ENCODE measurements around the gene LRRN3.

LRRN3 gene

GRCh38 chr7:111075498-111075897, 15.4 kb upstream of the LRRN3 start:
- Histone ChIP-seq H3K4me3 (ENCODE audit: insufficient read depth, low read depth, low read length) (no peak overlapping the region), H3K27me3 (ENCODE audit: control insufficient read depth, insufficient read depth, low read length, poor library complexity, severe bottlenecking) (no peaks in the 10 kb centered on the region), H3K36me3 (ENCODE audit: control insufficient read depth, insufficient read depth, low read length) (no peaks in the 10 kb centered on the region), H3K4me1 (ENCODE audit: control insufficient read depth, insufficient read depth, low read length) (peaks cover 5% of the 10 kb centered on the region), H3K27ac (ENCODE audit: insufficient read depth, low read depth, low read length, poor library complexity, severe bottlenecking) (no peak overlapping the region), H3K9me3 (ENCODE audit: control insufficient read depth, low read length) (no peaks in the 10 kb centered on the region)
- 88 to 92% methylated on average over 4 to 5 of the region's 5 CpGs for WGBS, 2 experiments

DNA sequence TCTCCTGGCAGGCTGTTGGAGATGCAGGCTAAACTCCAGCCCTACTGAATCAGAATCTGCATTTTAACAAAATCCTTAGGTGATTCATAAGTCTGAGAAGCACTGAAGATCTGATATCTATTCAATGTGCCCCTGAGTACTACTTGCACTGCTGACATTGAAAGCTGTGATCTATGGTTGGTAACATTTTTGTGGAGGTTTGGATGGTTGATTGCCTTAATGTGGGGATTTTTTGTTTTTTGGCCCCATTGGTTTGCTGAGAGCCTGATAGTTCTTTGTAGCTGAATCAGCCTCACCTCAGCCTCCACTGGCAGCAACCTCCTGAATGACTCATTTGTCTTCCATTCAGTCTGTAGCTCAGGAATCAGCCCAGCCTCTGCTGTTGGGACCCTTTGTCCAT, 14.7 kb upstream of the LRRN3 start:
- H3K4me1 ChIP-seq (ENCODE audit: control insufficient read depth, insufficient read depth, low read length): peaks cover 5% of the 10 kb centered on the region
- H3K27me3 ChIP-seq (ENCODE audit: control insufficient read depth, insufficient read depth, low read length, poor library complexity, severe bottlenecking): no peaks in the 10 kb centered on the region
- H3K4me3 ChIP-seq (ENCODE audit: insufficient read depth, low read depth, low read length): no peak overlapping the region
- no peak overlapping the region for H3K27ac ChIP-seq (ENCODE audit: insufficient read depth, low read depth, low read length, poor library complexity, severe bottlenecking)
- H3K36me3 ChIP-seq (ENCODE audit: control insufficient read depth, insufficient read depth, low read length): no peaks in the 10 kb centered on the region
- H3K9me3 ChIP-seq (ENCODE audit: control insufficient read depth, low read length): no peaks in the 10 kb centered on the region

DNA sequence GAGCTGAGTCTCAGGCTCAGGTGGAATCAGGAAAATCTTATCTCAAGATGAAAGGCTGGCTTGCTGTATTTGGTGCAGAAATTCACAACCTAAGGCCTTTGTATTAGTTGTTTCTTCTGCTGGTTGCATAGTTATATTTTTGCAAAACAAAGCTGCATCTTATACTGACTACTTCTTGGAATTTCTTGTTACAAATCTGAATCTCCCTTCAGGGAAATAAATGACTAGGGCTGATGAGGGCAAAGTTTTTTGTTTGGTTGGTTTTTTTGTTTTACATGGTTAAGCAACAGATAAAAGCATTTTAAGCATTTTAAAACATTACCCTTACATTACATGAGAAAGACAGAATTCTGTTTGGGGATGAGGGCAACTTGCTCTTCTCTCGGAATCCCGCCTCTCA, 13.9 kb upstream of the LRRN3 start:
- peaks cover 10% of the 10 kb centered on the region for H3K4me1 ChIP-seq (ENCODE audit: control insufficient read depth, insufficient read depth, low read length)
- H3K27me3 ChIP-seq (ENCODE audit: control insufficient read depth, insufficient read depth, low read length, poor library complexity, severe bottlenecking): no peaks in the 10 kb centered on the region
- H3K4me3 ChIP-seq (ENCODE audit: insufficient read depth, low read depth, low read length): no peak overlapping the region
- H3K36me3 ChIP-seq (ENCODE audit: control insufficient read depth, insufficient read depth, low read length): no peaks in the 10 kb centered on the region
- WGBS, 2 experiments: 90 to 100% methylated on average over 2 of the region's 2 CpGs
- no peaks in the 10 kb centered on the region for H3K9me3 ChIP-seq (ENCODE audit: control insufficient read depth, low read length)
- no peak overlapping the region for H3K27ac ChIP-seq (ENCODE audit: insufficient read depth, low read depth, low read length, poor library complexity, severe bottlenecking)

DNA sequence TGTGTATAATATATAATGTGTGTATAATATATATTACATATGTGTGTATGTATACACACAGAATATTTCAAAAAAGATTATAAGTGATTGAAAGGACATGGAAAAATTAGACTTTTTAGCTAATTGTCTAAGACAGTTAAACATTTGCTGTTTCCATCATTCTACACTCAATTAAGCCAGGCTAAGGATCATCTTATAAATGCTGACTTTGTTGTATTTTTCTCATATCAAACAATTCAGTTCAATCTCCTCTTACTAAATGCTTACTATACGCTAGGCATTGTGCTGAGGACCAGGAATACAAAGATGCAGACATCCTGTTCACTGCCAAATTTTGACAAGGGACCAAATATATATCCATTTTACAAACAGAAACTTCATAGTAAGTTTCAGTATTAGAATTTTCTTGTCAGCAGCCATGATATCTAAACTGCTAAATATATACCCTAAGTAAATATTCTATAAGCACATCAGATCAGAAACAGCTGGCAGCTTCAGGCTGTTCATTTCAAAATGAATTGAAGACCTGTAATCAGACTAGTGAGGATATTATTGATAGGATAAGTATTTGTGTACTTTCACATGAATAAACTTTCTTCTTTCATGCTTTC, 10.3 kb upstream of the LRRN3 start:
- Histone ChIP-seq H3K4me3 (ENCODE audit: insufficient read depth, low read depth, low read length) (no peak overlapping the region), H3K9me3 (ENCODE audit: control insufficient read depth, low read length) (no peaks in the 10 kb centered on the region), H3K27ac (ENCODE audit: insufficient read depth, low read depth, low read length, poor library complexity, severe bottlenecking) (no peak overlapping the region), H3K4me1 (ENCODE audit: control insufficient read depth, insufficient read depth, low read length) (peaks cover 13% of the 10 kb centered on the region), H3K27me3 (ENCODE audit: control insufficient read depth, insufficient read depth, low read length, poor library complexity, severe bottlenecking) (no peaks in the 10 kb centered on the region), H3K36me3 (ENCODE audit: control insufficient read depth, insufficient read depth, low read length) (no peaks in the 10 kb centered on the region)
- 96 to 97% methylated on average over 1 of the region's 1 CpG for WGBS, 2 experiments

DNA sequence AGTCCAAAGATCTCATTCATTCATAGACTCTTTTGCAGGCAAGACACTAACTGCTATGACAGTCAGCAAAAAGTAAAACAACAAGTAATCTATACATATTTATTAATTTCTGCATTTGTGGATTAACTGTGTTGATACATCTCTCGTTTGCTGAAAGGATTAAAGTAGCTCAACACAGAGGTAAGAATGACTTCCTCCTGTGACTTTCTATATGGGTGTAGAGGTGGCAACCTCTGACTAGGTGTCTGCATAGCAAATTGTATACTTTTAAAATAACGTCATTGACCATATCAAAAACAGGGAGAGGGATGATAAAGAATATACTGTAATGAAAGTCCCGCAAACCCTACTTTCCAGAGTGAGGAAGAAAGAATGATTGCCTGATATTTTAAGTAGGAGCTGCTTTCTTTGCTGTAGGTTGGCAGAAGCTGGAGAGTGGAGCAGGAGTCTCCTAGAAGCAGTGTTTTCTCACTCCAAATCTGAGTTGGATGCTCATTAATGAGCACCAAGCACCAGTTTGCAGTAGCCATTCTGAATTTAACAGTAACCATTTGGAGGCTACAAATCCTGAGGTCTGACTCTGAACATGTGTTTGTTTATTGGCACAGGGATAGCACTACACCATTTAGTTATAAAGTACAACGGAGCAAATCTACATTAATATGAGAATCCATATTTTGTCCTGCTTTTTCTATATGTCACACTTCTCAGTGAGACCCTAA, 9.2 kb upstream of the LRRN3 start:
- no peak overlapping the region for H3K4me3 ChIP-seq (ENCODE audit: insufficient read depth, low read depth, low read length)
- no peak overlapping the region for H3K27ac ChIP-seq (ENCODE audit: insufficient read depth, low read depth, low read length, poor library complexity, severe bottlenecking)
- no peaks in the 10 kb centered on the region for H3K9me3 ChIP-seq (ENCODE audit: control insufficient read depth, low read length)
- no peaks in the 10 kb centered on the region for H3K36me3 ChIP-seq (ENCODE audit: control insufficient read depth, insufficient read depth, low read length)
- H3K27me3 ChIP-seq (ENCODE audit: control insufficient read depth, insufficient read depth, low read length, poor library complexity, severe bottlenecking): no peaks in the 10 kb centered on the region
- peaks cover 13% of the 10 kb centered on the region for H3K4me1 ChIP-seq (ENCODE audit: control insufficient read depth, insufficient read depth, low read length)
- 91 to 93% methylated on average over 3 to 4 of the region's 4 CpGs for WGBS, 2 experiments

- Histone ChIP-seq H3K36me3 (ENCODE audit: control insufficient read depth, insufficient read depth, low read length) (no peaks in the 10 kb centered on the region), H3K4me1 (ENCODE audit: control insufficient read depth, insufficient read depth, low read length) (peaks cover 13% of the 10 kb centered on the region)
Observed at GRCh38 chr7:111082351-111082750, 8.6 kb upstream of the LRRN3 start.

GRCh38 chr7:111083413-111083812, 7.5 kb upstream of the LRRN3 start:
- WGBS, 2 experiments: 87 to 97% methylated on average over 3 to 5 of the region's 5 CpGs
- no peaks in the 10 kb centered on the region for H3K36me3 ChIP-seq (ENCODE audit: control insufficient read depth, insufficient read depth, low read length)
- no peak overlapping the region for H3K4me3 ChIP-seq (ENCODE audit: insufficient read depth, low read depth, low read length)
- no peak overlapping the region for H3K27ac ChIP-seq (ENCODE audit: insufficient read depth, low read depth, low read length, poor library complexity, severe bottlenecking)
- H3K9me3 ChIP-seq (ENCODE audit: control insufficient read depth, low read length): no peaks in the 10 kb centered on the region
- no peaks in the 10 kb centered on the region for H3K27me3 ChIP-seq (ENCODE audit: control insufficient read depth, insufficient read depth, low read length, poor library complexity, severe bottlenecking)
- peaks cover 13% of the 10 kb centered on the region for H3K4me1 ChIP-seq (ENCODE audit: control insufficient read depth, insufficient read depth, low read length)

More at GRCh38 chr7:111082351-111082750, 8.6 kb upstream of the LRRN3 start:
- Histone ChIP-seq H3K9me3 (ENCODE audit: control insufficient read depth, low read length) (no peaks in the 10 kb centered on the region), H3K4me3 (ENCODE audit: insufficient read depth, low read depth, low read length) (no peak overlapping the region), H3K27me3 (ENCODE audit: control insufficient read depth, insufficient read depth, low read length, poor library complexity, severe bottlenecking) (no peaks in the 10 kb centered on the region), H3K27ac (ENCODE audit: insufficient read depth, low read depth, low read length, poor library complexity, severe bottlenecking) (no peak overlapping the region)
- WGBS, 2 experiments: 50 to 54% methylated on average over 4 of the region's 4 CpGs

GRCh38 chr7:111085356-111085755, 5.6 kb upstream of the LRRN3 start:
- 84 to 97% methylated on average over 3 of the region's 3 CpGs for WGBS, 2 experiments
- Histone ChIP-seq H3K27ac (ENCODE audit: insufficient read depth, low read depth, low read length, poor library complexity, severe bottlenecking) (no peak overlapping the region), H3K4me3 (ENCODE audit: insufficient read depth, low read depth, low read length) (no peak overlapping the region), H3K4me1 (ENCODE audit: control insufficient read depth, insufficient read depth, low read length) (peaks cover 13% of the 10 kb centered on the region), H3K27me3 (ENCODE audit: control insufficient read depth, insufficient read depth, low read length, poor library complexity, severe bottlenecking) (no peaks in the 10 kb centered on the region), H3K36me3 (ENCODE audit: control insufficient read depth, insufficient read depth, low read length) (no peaks in the 10 kb centered on the region), H3K9me3 (ENCODE audit: control insufficient read depth, low read length) (no peaks in the 10 kb centered on the region)

GRCh38 chr7:111086532-111086931, 4.4 kb upstream of the LRRN3 start:
- Histone ChIP-seq H3K36me3 (ENCODE audit: control insufficient read depth, insufficient read depth, low read length) (no peaks in the 10 kb centered on the region), H3K27me3 (ENCODE audit: control insufficient read depth, insufficient read depth, low read length, poor library complexity, severe bottlenecking) (no peaks in the 10 kb centered on the region), H3K4me3 (ENCODE audit: insufficient read depth, low read depth, low read length) (no peak overlapping the region), H3K4me1 (ENCODE audit: control insufficient read depth, insufficient read depth, low read length) (peaks cover 20% of the 10 kb centered on the region), H3K27ac (ENCODE audit: insufficient read depth, low read depth, low read length, poor library complexity, severe bottlenecking) (no peak overlapping the region), H3K9me3 (ENCODE audit: control insufficient read depth, low read length) (no peaks in the 10 kb centered on the region)
- WGBS, 2 experiments: 96 to 99% methylated on average over 2 of the region's 2 CpGs

- Histone ChIP-seq H3K36me3 (ENCODE audit: control insufficient read depth, insufficient read depth, low read length) (no peaks in the 10 kb centered on the region), H3K4me3 (ENCODE audit: insufficient read depth, low read depth, low read length) (no peak overlapping the region), H3K27me3 (ENCODE audit: control insufficient read depth, insufficient read depth, low read length, poor library complexity, severe bottlenecking) (no peaks in the 10 kb centered on the region), H3K27ac (ENCODE audit: insufficient read depth, low read depth, low read length, poor library complexity, severe bottlenecking) (no peak overlapping the region), H3K4me1 (ENCODE audit: control insufficient read depth, insufficient read depth, low read length) (peaks cover 23% of the 10 kb centered on the region), H3K9me3 (ENCODE audit: control insufficient read depth, low read length) (no peaks in the 10 kb centered on the region)
- WGBS, 2 experiments: no CpG with 5 or more reads among the region's 1 CpG
Observed at GRCh38 chr7:111088328-111088727, 2.6 kb upstream of the LRRN3 start.

Measured in ectodermal cell (in vitro differentiated cells).